Ammon's horn (tissue), 1 donor: ENCODE results near the gene PDS5B.
"Not testable (repeated sequence)": the region's sequence is repeated elsewhere in the genome, so short reads cannot be mapped to it uniquely, and the experiment has no call there.

Experiments used
- DNase-seq: peaks from one replicate; pipeline ENCODE4 v3.0.0-alpha.2; 2016; ENCODE audit warnings: low spot score

The PDS5B gene

GRCh38 chr13:32802159-32802558 lies 215.9 kb downstream of the PDS5B start:
- no peak for DNase-seq

DNA sequence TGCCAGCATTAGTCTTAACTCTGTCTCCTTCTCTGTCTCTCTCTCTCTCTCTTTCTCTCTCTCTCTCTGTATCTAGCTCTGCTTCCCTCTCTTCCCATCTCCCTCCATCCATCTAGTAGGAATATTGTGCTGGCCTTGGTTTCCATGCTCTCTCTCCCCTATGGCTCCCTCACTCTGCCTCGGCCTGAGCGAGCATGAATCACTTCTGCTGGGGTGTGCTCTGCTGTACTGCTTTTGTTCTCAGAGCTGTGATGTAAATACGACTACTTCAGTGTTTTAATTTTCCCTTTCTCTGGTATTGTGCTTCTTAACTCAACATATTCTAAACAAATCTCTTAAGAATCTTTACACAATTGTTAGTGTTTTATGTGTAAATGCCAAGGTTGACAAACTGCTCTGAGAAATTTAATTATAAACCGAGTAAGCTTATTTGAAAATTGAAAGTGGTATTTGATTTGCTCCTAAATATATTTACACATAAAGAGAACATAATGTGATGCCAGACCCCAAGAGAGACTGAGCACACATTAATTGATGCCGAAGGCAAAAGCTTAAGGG lies 218.5 kb downstream of the PDS5B start:
- no peak for DNase-seq

DNA sequence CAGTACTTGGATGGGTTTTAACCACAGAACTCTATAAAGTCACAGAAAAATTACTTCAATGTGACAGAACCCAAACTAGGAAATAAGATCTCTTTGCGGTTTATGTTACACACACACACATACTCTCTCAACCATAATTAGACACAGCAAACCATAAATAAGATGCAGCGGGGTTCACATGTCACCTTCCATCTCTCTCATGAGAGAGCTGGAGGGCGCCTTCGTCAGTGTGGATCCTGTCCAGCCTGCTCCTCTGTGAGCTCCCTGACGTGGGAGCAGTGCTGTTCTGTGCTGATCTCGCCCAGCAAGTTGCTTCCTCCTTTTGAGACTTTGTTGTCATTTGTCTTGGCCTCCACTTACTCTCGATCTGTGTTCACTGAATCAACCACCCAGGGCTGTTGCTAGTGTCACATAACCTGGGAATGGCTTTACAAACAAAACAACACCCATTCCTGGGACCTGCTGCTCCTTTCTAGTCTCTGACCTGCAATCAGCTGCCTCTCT lies 225.1 kb downstream of the PDS5B start:
- DNase-seq: no peak

DNA sequence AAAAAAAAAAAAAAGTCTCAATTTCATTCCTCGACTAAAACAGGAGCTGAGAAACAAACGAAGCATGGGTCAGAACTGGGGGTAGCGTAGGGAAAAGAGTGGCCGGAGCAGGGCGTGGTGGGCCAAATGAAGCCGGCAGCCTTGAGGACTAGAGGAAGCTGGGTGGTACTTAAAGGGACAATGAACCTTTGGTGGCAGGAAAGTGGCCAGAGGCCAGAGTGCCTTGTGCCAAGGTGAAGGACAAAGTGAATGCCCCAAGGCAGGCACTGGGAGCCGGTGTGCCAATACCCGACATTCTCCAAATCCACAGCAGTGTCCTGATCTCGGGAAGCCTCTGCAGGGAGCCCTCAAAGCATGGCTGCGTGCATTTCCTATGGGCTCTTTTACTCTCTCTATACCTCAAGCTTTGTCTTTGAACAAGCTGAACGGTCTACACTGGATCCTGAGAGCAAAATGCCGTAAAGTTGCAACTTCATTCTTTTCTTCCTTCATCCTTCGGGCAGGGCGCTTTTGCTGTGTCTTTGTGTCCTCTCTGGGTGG lies 235.0 kb downstream of the PDS5B start:
- no peak for DNase-seq

- DNase-seq: no peak
These were observed 236.5 kb downstream of the PDS5B start for GRCh38 chr13:32822771-32823170.

DNA sequence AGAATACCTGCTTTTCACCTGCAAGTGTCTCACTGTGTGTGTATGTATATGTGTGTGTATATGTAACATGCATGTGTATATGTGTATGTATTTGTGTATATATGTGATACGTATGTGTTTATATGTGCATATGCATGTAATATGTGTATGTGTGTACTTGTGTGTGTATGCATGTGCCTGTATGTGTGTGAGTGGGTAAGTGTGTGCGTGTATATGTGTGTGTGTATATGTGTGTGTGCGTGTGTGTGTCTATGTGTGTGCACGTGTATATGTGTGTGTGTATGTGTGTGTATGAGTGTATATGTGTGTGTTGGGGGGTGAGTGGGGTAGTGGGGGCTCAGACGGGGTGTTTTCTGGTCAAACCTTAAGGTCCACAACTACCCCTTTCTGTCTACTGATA lies 237.3 kb downstream of the PDS5B start:
- DNase-seq: no peak

DNA sequence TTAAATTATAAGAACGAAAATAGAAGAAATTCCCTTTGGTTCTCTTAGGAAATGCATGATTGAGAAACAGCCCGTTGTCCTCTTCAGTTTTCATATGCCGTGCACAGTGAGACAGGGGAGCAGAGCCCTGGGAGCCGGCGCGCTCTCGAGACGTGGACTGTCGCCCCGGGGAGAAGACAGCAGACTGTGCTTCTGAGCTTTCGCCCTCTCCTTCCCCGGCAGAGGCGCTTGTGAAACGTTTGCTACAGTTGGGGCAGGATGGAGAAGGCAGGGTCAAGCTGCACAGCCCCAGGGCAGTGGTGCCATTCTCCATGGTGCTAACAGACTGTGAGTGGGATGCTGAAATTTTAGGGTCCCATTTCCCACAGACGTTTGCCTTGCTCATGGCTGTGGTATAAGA lies 237.8 kb downstream of the PDS5B start:
- DNase-seq: no peak

DNA sequence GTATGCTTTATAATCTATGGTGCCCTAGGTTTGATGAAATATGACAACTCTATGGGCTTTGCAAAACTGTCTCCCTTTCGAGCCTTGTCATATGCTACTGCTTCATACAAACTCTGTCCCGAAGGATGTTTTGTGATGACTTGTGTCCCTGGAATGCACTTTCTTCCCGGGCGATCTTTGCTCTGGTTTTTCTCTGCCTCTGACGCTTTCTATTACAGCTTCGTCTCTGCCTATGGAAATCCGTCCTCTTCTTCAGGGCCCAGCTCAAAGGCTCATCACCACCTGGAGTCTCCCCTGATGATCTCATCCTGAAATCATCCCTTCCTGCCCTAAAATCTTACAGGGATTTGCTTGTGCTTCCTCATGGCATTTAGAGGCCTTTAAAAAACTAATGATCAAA lies 238.4 kb downstream of the PDS5B start:
- no peak for DNase-seq

DNA sequence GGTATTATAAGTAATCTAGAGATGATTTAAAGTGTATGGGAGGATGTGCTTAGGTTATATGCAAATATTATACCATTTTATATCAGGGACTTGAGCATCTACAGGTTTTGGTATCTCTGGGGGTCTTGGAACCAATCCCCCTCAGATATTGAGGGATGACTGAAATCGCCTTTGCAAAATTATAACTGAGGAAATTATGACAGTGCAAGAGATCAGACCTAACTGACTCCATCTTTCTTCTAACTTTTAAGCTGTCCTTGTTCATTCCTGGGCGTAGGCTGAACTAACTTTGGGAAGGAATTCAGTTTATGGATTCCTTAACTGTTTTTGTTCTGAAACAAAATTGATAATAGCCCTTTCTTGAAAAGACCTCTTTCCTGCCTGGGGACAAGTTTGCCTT lies 239.2 kb downstream of the PDS5B start:
- no peak for DNase-seq

DNA sequence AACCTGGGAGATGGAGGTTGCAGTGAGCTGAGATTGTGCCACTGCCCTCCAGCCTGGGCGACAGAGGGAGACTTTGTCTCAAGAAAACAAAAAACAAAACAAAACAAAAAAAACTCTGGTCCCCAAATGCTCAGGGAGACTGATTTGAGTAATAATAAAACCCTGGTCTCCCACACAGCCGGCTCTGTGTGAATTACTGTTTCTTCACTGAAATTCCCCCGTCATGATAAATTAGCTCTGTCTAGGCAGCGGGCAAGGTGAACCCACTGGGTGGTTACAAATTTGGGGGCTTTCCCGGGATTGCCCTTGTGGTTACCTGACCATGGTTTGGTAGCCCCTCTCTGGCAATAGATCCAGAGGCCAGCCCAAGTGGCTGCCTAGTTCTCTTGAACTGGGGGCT lies 240.1 kb downstream of the PDS5B start:
- DNase-seq: not testable (repeated sequence)
